Astrocyte of the spinal cord (primary cell): ENCODE data around the gene KLF7.

Experiments used
- DNase-seq: peaks from one replicate; pipeline ENCODE4 v3.0.0; 2011; ENCODE audit warnings: low read depth, low spot score
- H3K4me3 ChIP-seq: 2 replicates; pipeline ENCODE4 v1.5.1; 2011; ENCODE audit warnings: low read depth, mild to moderate bottlenecking, low read length, moderate library complexity
- in situ Hi-C: cut with HindIII; loops from 2 replicates; pipeline ENCODE4 v1.10.0; 2017; ENCODE audit warnings: low sequenced_read_pairs
- TF ChIP-seq, protein P1 (sequence below): IDR thresholded peaks from 2 replicates; pipeline ENCODE4 v1.5.1; 2012; ENCODE audit warnings: low read depth, mild to moderate bottlenecking, low read length, inconsistent platforms

KLF7 gene

DNA sequence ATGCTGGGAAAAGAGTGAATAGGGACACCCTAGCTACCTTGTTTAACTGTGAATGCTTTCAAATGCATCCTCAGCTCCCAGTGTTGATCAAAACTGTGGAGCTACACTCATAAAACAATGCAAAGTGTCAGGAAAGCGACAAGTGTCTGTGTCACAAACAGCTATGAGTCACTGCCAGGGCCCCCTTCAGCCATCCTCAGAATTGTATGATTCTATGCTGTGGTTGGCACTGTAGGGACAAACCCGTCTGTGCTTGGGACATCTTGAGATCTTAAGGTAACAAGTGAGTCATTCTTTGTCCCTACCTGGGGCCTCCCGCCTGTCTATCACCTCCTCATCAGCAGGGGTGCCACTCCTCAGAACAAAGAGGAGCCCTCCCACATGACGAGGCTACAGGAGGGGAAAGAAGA, 42.4 kb downstream of the KLF7 start:
- in situ Hi-C loops = no loop called here
- no peak for DNase-seq
- TF ChIP-seq, protein P1, sequence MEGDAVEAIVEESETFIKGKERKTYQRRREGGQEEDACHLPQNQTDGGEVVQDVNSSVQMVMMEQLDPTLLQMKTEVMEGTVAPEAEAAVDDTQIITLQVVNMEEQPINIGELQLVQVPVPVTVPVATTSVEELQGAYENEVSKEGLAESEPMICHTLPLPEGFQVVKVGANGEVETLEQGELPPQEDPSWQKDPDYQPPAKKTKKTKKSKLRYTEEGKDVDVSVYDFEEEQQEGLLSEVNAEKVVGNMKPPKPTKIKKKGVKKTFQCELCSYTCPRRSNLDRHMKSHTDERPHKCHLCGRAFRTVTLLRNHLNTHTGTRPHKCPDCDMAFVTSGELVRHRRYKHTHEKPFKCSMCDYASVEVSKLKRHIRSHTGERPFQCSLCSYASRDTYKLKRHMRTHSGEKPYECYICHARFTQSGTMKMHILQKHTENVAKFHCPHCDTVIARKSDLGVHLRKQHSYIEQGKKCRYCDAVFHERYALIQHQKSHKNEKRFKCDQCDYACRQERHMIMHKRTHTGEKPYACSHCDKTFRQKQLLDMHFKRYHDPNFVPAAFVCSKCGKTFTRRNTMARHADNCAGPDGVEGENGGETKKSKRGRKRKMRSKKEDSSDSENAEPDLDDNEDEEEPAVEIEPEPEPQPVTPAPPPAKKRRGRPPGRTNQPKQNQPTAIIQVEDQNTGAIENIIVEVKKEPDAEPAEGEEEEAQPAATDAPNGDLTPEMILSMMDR = no peak
- no peak overlapping the region for H3K4me3 ChIP-seq

GRCh38 chr2:207122651-207123334, 43.0 kb downstream of the KLF7 start:
- in situ Hi-C loops = no loop called here
- no peak overlapping the region for H3K4me3 ChIP-seq
- TF ChIP-seq, protein P1 = no peak
- no peak for DNase-seq

- TF ChIP-seq, protein P1 = no peak
- DNase-seq = peak; percentile 82
- H3K4me3 ChIP-seq = no peak overlapping the region
- in situ Hi-C loops = no loop called here
Observed at GRCh38 chr2:207121784-207122183, 44.0 kb downstream of the KLF7 start.

DNA sequence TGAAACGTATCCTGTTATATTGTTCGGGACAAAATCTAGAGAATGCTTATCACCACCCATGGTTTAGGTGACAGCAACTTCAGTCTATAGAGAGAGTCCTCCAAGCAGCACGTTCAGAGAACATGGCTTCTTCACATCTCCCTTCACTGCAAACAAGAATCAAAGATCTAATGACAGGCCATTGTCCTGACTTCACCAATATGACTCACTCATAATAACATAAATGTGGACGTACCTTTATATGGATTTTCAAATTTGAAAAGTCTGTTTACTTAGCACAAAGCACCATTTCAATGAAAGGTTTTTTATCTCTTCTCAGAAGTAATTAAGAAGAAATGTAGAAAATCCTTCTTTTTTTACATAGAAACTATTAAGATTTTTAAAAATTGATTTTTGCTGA, 46.7 kb downstream of the KLF7 start:
- DNase-seq = no peak
- no peak overlapping the region for H3K4me3 ChIP-seq
- in situ Hi-C loops = no loop called here
- TF ChIP-seq, protein P1 = no peak

GRCh38 chr2:207117668-207118067, 48.1 kb downstream of the KLF7 start:
- DNase-seq = no peak
- in situ Hi-C loops = no loop called here

DNA sequence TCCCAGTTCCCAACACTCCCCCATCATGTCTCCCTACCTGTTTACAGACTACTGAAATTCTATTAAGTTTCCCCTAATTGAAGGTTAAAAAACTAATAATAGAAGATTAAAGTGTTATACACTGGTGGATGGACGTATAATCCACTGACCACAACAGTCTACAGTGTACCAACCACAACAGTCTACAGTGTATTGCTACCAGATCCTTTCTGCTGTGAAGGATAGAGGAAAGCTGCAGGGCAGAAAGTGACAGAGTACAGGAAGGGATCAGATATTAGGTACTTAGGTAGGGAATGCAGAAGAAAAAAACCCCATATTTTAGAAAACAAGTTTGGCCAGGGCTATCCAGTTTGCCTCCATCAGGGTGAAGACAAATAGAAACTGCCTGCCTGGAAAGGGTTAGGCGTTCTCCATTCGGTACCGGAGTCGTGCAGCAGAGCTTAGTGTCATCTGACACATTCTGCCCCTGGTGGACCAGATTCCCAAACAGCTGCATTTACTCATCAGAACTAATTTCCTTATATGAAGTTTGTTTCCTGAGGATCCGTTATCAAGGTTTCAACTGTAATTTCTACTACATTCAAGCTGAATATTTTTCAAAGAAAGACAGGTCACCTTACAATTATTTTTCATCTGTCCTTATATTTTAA, 49.9 kb downstream of the KLF7 start:
- TF ChIP-seq, protein P1 = peak; percentile 19
- in situ Hi-C loops = no loop called here
- no peak overlapping the region for H3K4me3 ChIP-seq
- peak; percentile 31 for DNase-seq

More at GRCh38 chr2:207117668-207118067, 48.1 kb downstream of the KLF7 start:
- no peak overlapping the region for H3K4me3 ChIP-seq
- TF ChIP-seq, protein P1 = no peak
